CD14-positive monocyte (primary cell): Measurements from ENCODE around the gene FAM168B. TPM values are rescaled to one million over a fixed set of nuclear protein-coding genes. Genes with fewer than 3 reads are reported as not detected.

ENCODE experiments used
- DNase-seq, 3 donors: peaks; one replicate each; pipeline ENCODE4 v3.0.0-alpha.2; 2011 to 2022
- H2AFZ ChIP-seq: 2 replicates; pipeline ENCODE4 v1.6.0; 2012; ENCODE audit warnings: mild to moderate bottlenecking, low read depth, low read length, inconsistent platforms; ENCODE audit not compliant: insufficient read depth, poor library complexity, severe bottlenecking
- H3K27ac ChIP-seq, 2 donors: 1 replicate in 1 of 2; 2 replicates in 1 of 2; pipeline ENCODE4 v1.5.1; 2012 to 2013; ENCODE audit warnings: low read length in 2 of 2, control low read depth in 1 of 2, inconsistent platforms in 1 of 2, low read depth in 1 of 2, mild to moderate bottlenecking in 1 of 2
- H3K27me3 ChIP-seq, 2 donors: one replicate each; pipeline versions ENCODE4 v1.6.0 to v1.6.1; 2011 to 2013; ENCODE audit warnings: low read length in 2 of 2; ENCODE audit not compliant: control insufficient read depth in 2 of 2, insufficient read depth in 2 of 2
- H3K36me3 ChIP-seq, 2 donors: replicated peaks in 1 of 2; 1 replicate in 1 of 2; 2 replicates in 1 of 2; pipeline versions ENCODE4 v1.5.1 to v1.6.1; 2012 to 2013; ENCODE audit warnings: low read length in 2 of 2, control low read depth in 1 of 2, inconsistent platforms in 1 of 2, mild to moderate bottlenecking in 1 of 2; ENCODE audit not compliant: insufficient read depth in 2 of 2, control insufficient read depth in 1 of 2
- H3K4me1 ChIP-seq, 2 donors: 1 replicate in 1 of 2; 2 replicates in 1 of 2; pipeline versions ENCODE4 v1.5.1 to v1.6.1; 2012 to 2013; ENCODE audit warnings: low read length in 2 of 2, control low read depth in 1 of 2, inconsistent platforms in 1 of 2, mild to moderate bottlenecking in 1 of 2, moderate library complexity in 1 of 2; ENCODE audit not compliant: insufficient read depth in 2 of 2, control insufficient read depth in 1 of 2
- H3K4me2 ChIP-seq: replicated peaks from 2 replicates; pipeline ENCODE3; 2012; ENCODE audit warnings: low read length, moderate library complexity, mild to moderate bottlenecking; ENCODE audit not compliant: poor library complexity, severe bottlenecking; ENCODE audit errors: extremely low read depth
- H3K4me3 ChIP-seq, 3 experiments: fragments of 200-600 bp in 1 of 3; sonication (generic) in 1 of 3; replicated peaks in 1 of 3; 1 replicate in 2 of 3; 2 replicates in 1 of 3; pipeline ENCODE4 v1.5.1; 2011 to 2013; ENCODE audit warnings: low read length in 3 of 3, mild to moderate bottlenecking in 3 of 3, control low read depth in 2 of 3, low read depth in 2 of 3, inconsistent platforms in 1 of 3, moderate library complexity in 1 of 3
- H3K79me2 ChIP-seq: 2 replicates; pipeline ENCODE4 v1.6.0; 2012; ENCODE audit warnings: mild to moderate bottlenecking, control low read depth, inconsistent platforms, low read length, moderate library complexity; ENCODE audit not compliant: insufficient read depth
- H3K9ac ChIP-seq: 2 replicates; pipeline ENCODE4 v1.6.0; 2017; ENCODE audit warnings: low read length, mild to moderate bottlenecking; ENCODE audit not compliant: insufficient read depth, poor library complexity, severe bottlenecking
- H3K9me3 ChIP-seq, 2 donors: replicated peaks in 1 of 2; 1 replicate in 1 of 2; 2 replicates in 1 of 2; pipeline versions ENCODE4 v1.5.1 to v1.6.1; 2012 to 2013; ENCODE audit warnings: low read length in 2 of 2, control low read depth in 1 of 2; ENCODE audit not compliant: control insufficient read depth in 1 of 2, insufficient read depth in 1 of 2
- H4K20me1 ChIP-seq: 2 replicates; pipeline ENCODE4 v1.6.0; 2012; ENCODE audit warnings: mild to moderate bottlenecking, low read length, control low read depth, moderate library complexity; ENCODE audit not compliant: insufficient read depth
- H3K27ac Mint-ChIP-seq, 7 donors: one replicate each; pipeline ENCODE4 v1.8.0; 2020; ENCODE audit warnings: mild to moderate bottlenecking in 7 of 7, mixed read lengths in 7 of 7, moderate library complexity in 6 of 7, inconsistent platforms in 2 of 7
- H3K27me3 Mint-ChIP-seq, 3 donors: one replicate each; pipeline ENCODE4 v1.8.0; 2021 to 2022; ENCODE audit warnings: low read depth in 3 of 3, mild to moderate bottlenecking in 3 of 3, mixed read lengths in 3 of 3, moderate library complexity in 3 of 3, inconsistent platforms in 1 of 3
- H3K36me3 Mint-ChIP-seq, 2 donors: one replicate each; pipeline ENCODE4 v1.8.0; 2020; ENCODE audit warnings: mixed read lengths in 2 of 2, inconsistent platforms in 1 of 2, mild to moderate bottlenecking in 1 of 2
- H3K4me1 Mint-ChIP-seq: one replicate; pipeline ENCODE4 v1.8.0; 2020; ENCODE audit warnings: mild to moderate bottlenecking, mixed read lengths
- H3K4me3 Mint-ChIP-seq, 2 donors: one replicate each; pipeline ENCODE4 v1.8.0; 2020; ENCODE audit warnings: mild to moderate bottlenecking in 2 of 2, mixed read lengths in 2 of 2, moderate library complexity in 1 of 2
- H3K9me3 Mint-ChIP-seq, 7 donors: one replicate each; pipeline ENCODE4 v1.8.0; 2020 to 2022; ENCODE audit warnings: mixed read lengths in 7 of 7, mild to moderate bottlenecking in 6 of 7, moderate library complexity in 6 of 7, inconsistent platforms in 2 of 7
- WGBS: methylation state at CpG from one replicate; pipeline ENCODE4 v1.1.5; 2013; ENCODE audit warnings: missing lambda C conversion rate; ENCODE audit not compliant: insufficient coverage; 5-methylcytosine and 5-hydroxymethylcytosine counted together
- intact Hi-C, 2 donors: fragments of 100-400 bp; cut with micrococcal nuclease; formaldehyde crosslinking; loops; one replicate each; pipeline versions ENCODE4 v1.15.0 to v1.15.1; 2023
- polyA plus RNA-seq, 3 donors: library from polyadenylated mRNA; depleted of rRNA in 1 of 3; unstranded in 2 of 3; stranded (reverse) in 1 of 3; fragments of 300-500 nt in 2 of 3; fragments of >200 nt in 1 of 3; fragmentation: Illumina TruSeq in 2 of 3; gene quantifications; 1 replicate in 2 of 3; 2 replicates in 1 of 3; pipeline ENCODE4 v1.2.3, GENCODE V29; 2012 to 2021
- TF ChIP-seq, protein P1 (sequence below): fragments of 200-600 bp; IDR thresholded peaks from one replicate; pipeline ENCODE4 v1.8.0; 2022; ENCODE audit warnings: antibody characterized with exemption, mild to moderate bottlenecking

FAM168B gene
- polyA plus RNA-seq, 3 donors: 20.5 to 33.2 (median 22.6) TPM

DNA sequence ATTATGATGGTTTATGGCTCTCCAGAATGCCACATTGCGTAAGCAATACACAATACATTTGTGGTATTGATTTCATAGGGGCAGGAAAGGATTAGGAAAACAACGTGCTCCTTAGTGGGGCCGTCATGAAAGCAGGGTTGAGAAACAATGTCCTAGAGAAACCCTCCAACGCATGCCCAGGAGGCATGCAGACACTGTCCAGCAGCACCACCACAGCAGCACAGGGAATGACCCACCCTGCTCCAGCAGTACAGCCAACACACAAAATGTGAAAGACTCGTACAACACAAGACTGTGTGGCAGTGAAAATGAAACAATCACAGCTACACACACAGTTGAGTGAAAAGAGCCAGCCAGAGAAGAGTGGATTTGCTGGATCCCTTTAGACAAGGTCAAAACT, 66.3 kb downstream of the FAM168B start:
- intact Hi-C loops: no loop called here
- peaks cover 0 to 3% of the 10 kb centered on the region in 2 donors for H3K27me3 ChIP-seq
- no peaks in the 10 kb centered on the region for H3K36me3 ChIP-seq
- no peak overlapping the region for H2AFZ ChIP-seq
- no peaks in the 10 kb centered on the region for H3K79me2 ChIP-seq
- TF ChIP-seq, protein P1, sequence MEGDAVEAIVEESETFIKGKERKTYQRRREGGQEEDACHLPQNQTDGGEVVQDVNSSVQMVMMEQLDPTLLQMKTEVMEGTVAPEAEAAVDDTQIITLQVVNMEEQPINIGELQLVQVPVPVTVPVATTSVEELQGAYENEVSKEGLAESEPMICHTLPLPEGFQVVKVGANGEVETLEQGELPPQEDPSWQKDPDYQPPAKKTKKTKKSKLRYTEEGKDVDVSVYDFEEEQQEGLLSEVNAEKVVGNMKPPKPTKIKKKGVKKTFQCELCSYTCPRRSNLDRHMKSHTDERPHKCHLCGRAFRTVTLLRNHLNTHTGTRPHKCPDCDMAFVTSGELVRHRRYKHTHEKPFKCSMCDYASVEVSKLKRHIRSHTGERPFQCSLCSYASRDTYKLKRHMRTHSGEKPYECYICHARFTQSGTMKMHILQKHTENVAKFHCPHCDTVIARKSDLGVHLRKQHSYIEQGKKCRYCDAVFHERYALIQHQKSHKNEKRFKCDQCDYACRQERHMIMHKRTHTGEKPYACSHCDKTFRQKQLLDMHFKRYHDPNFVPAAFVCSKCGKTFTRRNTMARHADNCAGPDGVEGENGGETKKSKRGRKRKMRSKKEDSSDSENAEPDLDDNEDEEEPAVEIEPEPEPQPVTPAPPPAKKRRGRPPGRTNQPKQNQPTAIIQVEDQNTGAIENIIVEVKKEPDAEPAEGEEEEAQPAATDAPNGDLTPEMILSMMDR: no peak
- Mint-ChIP-seq H3K9me3 (peaks cover 5 to 19% (median 11%) of the 10 kb centered on the region in 7 donors), H3K36me3 (no peaks in the 10 kb centered on the region), H3K27ac (no peak overlapping the region), H3K27me3 (peaks cover 6 to 19% (median 18%) of the 10 kb centered on the region in 3 donors), H3K4me1 (no peaks in the 10 kb centered on the region), H3K4me3 (no peak overlapping the region)
- no peaks in the 10 kb centered on the region for H4K20me1 ChIP-seq
- peaks cover 6 to 9% of the 10 kb centered on the region in 2 donors for H3K9me3 ChIP-seq
- H3K4me2 ChIP-seq: no peak overlapping the region
- H3K9ac ChIP-seq: no peak overlapping the region
- no peak overlapping the region for H3K4me3 ChIP-seq
- no peak overlapping the region for H3K27ac ChIP-seq
- WGBS: 54% methylated on average over 4 of the region's 5 CpGs
- DNase-seq: no peak
- H3K4me1 ChIP-seq: no peaks in the 10 kb centered on the region

DNA sequence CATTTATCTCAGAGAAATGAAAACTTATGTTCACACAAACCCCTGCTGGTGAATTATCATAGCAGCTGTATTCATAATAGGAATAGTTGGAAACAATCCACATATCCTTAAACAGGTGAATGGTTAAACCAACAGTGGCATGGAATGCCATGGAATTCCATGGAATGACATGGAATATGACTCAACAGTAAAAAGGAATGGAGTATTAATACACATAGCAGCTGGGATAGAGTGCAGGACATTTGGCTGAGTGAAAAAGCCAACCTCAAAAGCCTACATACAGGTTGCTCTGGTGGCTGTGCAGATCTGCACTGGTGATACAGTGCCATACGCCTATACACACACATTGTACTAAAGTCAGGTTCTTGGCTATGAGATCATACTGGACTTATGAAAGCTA, 69.5 kb downstream of the FAM168B start:
- Mint-ChIP-seq H3K27me3 (peaks cover 4 to 22% (median 11%) of the 10 kb centered on the region in 3 donors), H3K27ac (no peak overlapping the region), H3K4me3 (no peak overlapping the region), H3K36me3 (no peaks in the 10 kb centered on the region), H3K4me1 (no peaks in the 10 kb centered on the region), H3K9me3 (peaks cover 5 to 19% (median 13%) of the 10 kb centered on the region in 7 donors)
- no peak for DNase-seq
- no peak overlapping the region for H3K9ac ChIP-seq
- no peaks in the 10 kb centered on the region for H3K4me1 ChIP-seq
- no peak overlapping the region for H3K27ac ChIP-seq
- H3K9me3 ChIP-seq: peaks cover 6 to 9% of the 10 kb centered on the region in 2 donors
- H3K27me3 ChIP-seq: peaks cover 0 to 3% of the 10 kb centered on the region in 2 donors
- no CpG with 5 or more reads among the region's 1 CpG for WGBS
- H3K36me3 ChIP-seq: no peaks in the 10 kb centered on the region
- H3K79me2 ChIP-seq: no peaks in the 10 kb centered on the region
- no peaks in the 10 kb centered on the region for H4K20me1 ChIP-seq
- no peak overlapping the region for H2AFZ ChIP-seq
- intact Hi-C loops: no loop called here
- H3K4me2 ChIP-seq: no peak overlapping the region
- TF ChIP-seq, protein P1: no peak
- no peak overlapping the region for H3K4me3 ChIP-seq
